Lung (tissue), 12 donors: ENCODE measurements around the gene ZSCAN10. TPM values are rescaled to one million over a fixed set of nuclear protein-coding genes. Genes with fewer than 3 reads are reported as not detected.

Source experiments
- ATAC-seq: fragments of 200-7000 bp; cut with Tn5 transposase; one replicate; pipeline ENCODE4 v1.9.1; 2020; ENCODE audit warnings: moderate number of reproducible peaks; ENCODE audit not compliant: insufficient read depth, low FRiP score
- DNase-seq, 3 donors: peaks; one replicate each; pipeline ENCODE4 v3.0.0-alpha.2; 2013 to 2017
- H3K27ac ChIP-seq, 2 donors: one replicate each; pipeline ENCODE4 v1.5.1; 2013; ENCODE audit warnings: mild to moderate bottlenecking in 2 of 2, moderate library complexity in 2 of 2, control low read depth in 1 of 2, inconsistent platforms in 1 of 2, low read depth in 1 of 2, low read length in 1 of 2
- H3K27me3 ChIP-seq, 3 donors: one replicate each; pipeline ENCODE4 v1.5.1; 2013; ENCODE audit warnings: low read length in 2 of 3; ENCODE audit not compliant: control insufficient read depth in 3 of 3, insufficient read depth in 3 of 3
- H3K36me3 ChIP-seq, 4 donors: one replicate each; pipeline ENCODE4 v1.5.1; 2013; ENCODE audit warnings: low read length in 4 of 4, mild to moderate bottlenecking in 1 of 4, moderate library complexity in 1 of 4; ENCODE audit not compliant: control insufficient read depth in 4 of 4, insufficient read depth in 4 of 4
- H3K4me1 ChIP-seq, 5 donors: one replicate each; pipeline ENCODE4 v1.5.1; 2013; ENCODE audit warnings: low read length in 5 of 5, mild to moderate bottlenecking in 2 of 5, moderate library complexity in 1 of 5; ENCODE audit not compliant: control insufficient read depth in 5 of 5, insufficient read depth in 5 of 5
- H3K4me3 ChIP-seq: one replicate; pipeline ENCODE4 v1.5.1; 2013; ENCODE audit warnings: mild to moderate bottlenecking, control low read depth, moderate library complexity
- H3K9ac ChIP-seq, 2 donors: one replicate each; pipeline ENCODE4 v1.5.1; 2013; ENCODE audit warnings: low read length in 2 of 2, control low read depth in 1 of 2; ENCODE audit not compliant: insufficient read depth in 1 of 2
- H3K9me3 ChIP-seq, 4 donors: one replicate each; pipeline ENCODE4 v1.5.1; 2013; ENCODE audit warnings: low read length in 3 of 4, mild to moderate bottlenecking in 1 of 4, moderate library complexity in 1 of 4; ENCODE audit not compliant: control insufficient read depth in 4 of 4, insufficient read depth in 3 of 4
- WGBS, 2 donors: extraction: QIAGEN DNeasy Blood & Tissue Kit; methylation state at CpG; one replicate each; pipeline ENCODE4 v1.1.7; 2013; 5-methylcytosine and 5-hydroxymethylcytosine counted together
- polyA plus RNA-seq, 2 donors: library from polyadenylated mRNA; stranded (reverse); fragments of 200-250 nt; gene quantifications; one replicate each; pipeline ENCODE4 v1.2.1, GENCODE V29; 2013
- total RNA-seq, 2 donors: library from RNA; depleted of rRNA in 1 of 2; stranded (reverse); fragments of >200 nt in 1 of 2; gene quantifications; one replicate each; pipeline ENCODE4 v1.2.1, GENCODE V29; 2014 to 2021
- TF ChIP-seq, protein P1 (sequence below): IDR thresholded peaks from 2 replicates; pipeline ENCODE4 v1.5.1; 2012; ENCODE audit warnings: mild to moderate bottlenecking; ENCODE audit errors: control extremely low read depth, extremely low read depth
- donor health status: control.
- donor health status: control.
- donor health status: Bipolar disorder and iron deficiency.
- donor health status: healthy.
- donor health status: DM: yes; HTN: yes; CAD: no.

ZSCAN10 gene
- total and polyA plus RNA-seq, 4 donors: 0.02 to 0.21 TPM; not detected in 2

DNA sequence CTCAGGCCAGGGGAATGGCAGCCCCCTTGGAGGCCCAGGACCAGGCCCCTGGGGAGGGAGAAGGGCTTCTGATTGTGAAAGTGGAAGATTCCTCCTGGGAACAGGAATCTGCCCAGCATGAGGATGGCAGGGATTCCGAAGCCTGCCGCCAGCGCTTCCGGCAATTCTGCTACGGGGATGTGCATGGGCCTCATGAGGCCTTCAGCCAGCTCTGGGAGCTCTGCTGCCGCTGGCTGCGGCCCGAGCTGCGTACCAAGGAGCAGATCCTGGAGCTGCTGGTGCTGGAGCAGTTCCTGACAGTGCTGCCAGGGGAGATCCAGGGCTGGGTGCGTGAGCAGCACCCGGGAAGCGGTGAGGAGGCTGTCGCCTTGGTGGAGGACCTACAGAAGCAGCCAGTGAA, 38.2 kb upstream of the ZSCAN10 start:
- 96 to 98% methylated on average over 13 of the region's 13 CpGs for whole genome bisulfite sequencing, 2 donors
- DNase-seq: no peak
- no peaks in the 10 kb centered on the region for H3K9me3 ChIP-seq
- H3K9ac ChIP-seq: no peak overlapping the region
- peaks cover 0 to 37% (median 7%) of the 10 kb centered on the region in 4 donors for H3K36me3 ChIP-seq
- ATAC-seq: no peak
- H3K27ac ChIP-seq: no peak overlapping the region
- peaks cover 0 to 11% (median 3%) of the 10 kb centered on the region in 5 donors for H3K4me1 ChIP-seq
- TF ChIP-seq, protein P1, sequence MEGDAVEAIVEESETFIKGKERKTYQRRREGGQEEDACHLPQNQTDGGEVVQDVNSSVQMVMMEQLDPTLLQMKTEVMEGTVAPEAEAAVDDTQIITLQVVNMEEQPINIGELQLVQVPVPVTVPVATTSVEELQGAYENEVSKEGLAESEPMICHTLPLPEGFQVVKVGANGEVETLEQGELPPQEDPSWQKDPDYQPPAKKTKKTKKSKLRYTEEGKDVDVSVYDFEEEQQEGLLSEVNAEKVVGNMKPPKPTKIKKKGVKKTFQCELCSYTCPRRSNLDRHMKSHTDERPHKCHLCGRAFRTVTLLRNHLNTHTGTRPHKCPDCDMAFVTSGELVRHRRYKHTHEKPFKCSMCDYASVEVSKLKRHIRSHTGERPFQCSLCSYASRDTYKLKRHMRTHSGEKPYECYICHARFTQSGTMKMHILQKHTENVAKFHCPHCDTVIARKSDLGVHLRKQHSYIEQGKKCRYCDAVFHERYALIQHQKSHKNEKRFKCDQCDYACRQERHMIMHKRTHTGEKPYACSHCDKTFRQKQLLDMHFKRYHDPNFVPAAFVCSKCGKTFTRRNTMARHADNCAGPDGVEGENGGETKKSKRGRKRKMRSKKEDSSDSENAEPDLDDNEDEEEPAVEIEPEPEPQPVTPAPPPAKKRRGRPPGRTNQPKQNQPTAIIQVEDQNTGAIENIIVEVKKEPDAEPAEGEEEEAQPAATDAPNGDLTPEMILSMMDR: no peak
- no peaks in the 10 kb centered on the region for H3K27me3 ChIP-seq
- no peak overlapping the region for H3K4me3 ChIP-seq

DNA sequence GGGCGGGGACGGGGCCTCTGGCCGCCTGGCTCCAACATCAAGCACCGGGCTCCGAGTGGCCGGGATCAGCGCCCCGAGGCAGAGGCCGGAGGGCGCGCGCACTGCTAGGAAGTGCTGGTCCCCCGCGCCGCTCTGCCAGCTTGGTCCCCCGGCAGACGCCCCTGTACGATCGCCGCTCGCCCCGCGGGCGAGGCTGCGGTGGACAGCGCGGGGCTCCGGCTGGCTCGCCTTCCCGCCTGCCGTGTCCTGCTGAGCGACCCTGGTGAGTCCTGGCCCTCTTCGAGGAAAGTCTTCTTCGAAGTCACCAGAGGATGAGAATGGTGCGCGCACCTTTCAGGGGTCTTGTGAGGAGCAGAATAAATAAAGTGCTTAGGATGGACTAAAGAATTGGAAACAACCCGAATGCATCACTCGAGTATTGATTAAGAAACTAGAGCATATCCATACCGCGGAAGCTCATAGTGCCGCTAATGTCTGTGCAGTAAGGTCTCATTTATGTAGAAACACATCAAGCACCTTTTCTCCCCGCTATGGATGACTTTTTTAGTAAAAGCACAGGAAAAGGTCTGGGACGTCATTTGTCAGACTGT, 36.1 kb upstream of the ZSCAN10 start:
- peak overlapping the region; percentile 91 for H3K4me3 ChIP-seq
- peak overlapping the region; percentile 56 to 83 for H3K9ac ChIP-seq
- no peaks in the 10 kb centered on the region for H3K9me3 ChIP-seq
- ATAC-seq: no peak
- peak overlapping the region; percentile 83 to 90 for H3K27ac ChIP-seq
- H3K36me3 ChIP-seq: peaks cover 0 to 21% (median 11%) of the 10 kb centered on the region in 4 donors
- TF ChIP-seq, protein P1: no peak
- peaks cover 0 to 11% (median 3%) of the 10 kb centered on the region in 5 donors for H3K4me1 ChIP-seq
- 0 to 1% methylated on average over 20 to 43 of the region's 43 CpGs for whole genome bisulfite sequencing, 2 donors
- DNase-seq: no peak
- no peaks in the 10 kb centered on the region for H3K27me3 ChIP-seq

DNA sequence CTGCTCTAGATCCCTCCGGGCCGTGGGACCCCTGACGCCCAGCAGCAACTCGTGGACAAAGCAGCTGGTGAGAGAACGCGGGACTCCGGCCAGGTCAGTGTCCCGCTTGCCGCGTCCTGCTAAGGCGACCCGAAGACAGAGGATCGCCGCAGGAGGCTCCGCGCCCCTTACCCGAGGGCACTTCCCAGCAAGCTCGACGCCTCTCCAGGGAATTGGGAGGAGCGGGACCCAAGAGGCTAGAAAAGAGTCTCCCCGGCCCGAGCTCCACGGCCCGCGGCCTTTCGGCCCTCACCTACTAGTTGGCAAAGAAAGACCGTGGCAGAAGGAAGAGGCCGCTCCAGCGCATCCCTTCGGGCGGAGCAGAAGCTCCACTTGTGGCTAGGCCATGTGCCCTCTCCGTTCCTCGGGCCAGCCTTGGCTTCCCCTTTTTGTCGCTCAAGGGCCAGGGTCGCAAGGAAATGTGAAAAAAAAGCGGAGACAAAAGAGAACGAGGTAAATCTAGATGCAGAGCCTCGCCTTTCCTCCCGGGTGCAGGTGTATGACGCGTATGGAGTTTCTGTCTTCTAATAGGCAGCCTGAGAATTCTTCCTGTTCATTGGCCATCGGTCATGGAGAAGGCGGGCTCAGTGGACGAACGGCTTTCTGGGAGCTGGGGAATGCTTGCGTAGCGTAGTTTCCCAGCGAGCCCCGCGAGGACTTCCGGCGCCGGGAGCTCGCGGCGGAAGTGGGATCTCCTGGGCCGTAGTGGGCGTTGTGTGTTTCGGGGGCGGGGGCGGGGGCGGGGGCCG, 35.4 kb upstream of the ZSCAN10 start, which contains the start of gene ZNF213:
ZNF213 (plus strand) TSS at position 692 of the 788 bp plus-strand sequence. CDS start 2,252 bp downstream, outside the sequence.
- Histone ChIP-seq H3K9ac (peak within 1 kb of the TSS; percentile 88 to 95), H3K36me3 (peaks cover 0 to 22% (median 13%) of the 10 kb centered on the region in 4 donors), H3K27ac (peak within 1 kb of the TSS; percentile 93 to 97), H3K9me3 (no peaks in the 10 kb centered on the region), H3K4me3 (peak within 1 kb of the TSS; percentile 91), H3K27me3 (no peaks in the 10 kb centered on the region), H3K4me1 (peaks cover 0 to 11% (median 5%) of the 10 kb centered on the region in 5 donors)
- TF ChIP-seq, protein P1: no peak
- 0% methylated on average over 58 to 63 of the region's 63 CpGs for WGBS, 2 donors
- ATAC-seq (peak; percentile 98), DNase-seq (peak; percentile 98 to 99 (median 99))
